MCF 10A (cell line): Measurements from ENCODE around the gene AJM1. TPM values are rescaled to one million over a fixed set of nuclear protein-coding genes. Genes with fewer than 3 reads are reported as not detected.

Source experiments
- BruUV-seq: library from RNA; stranded (reverse); fragments of 400-500 nt; replicated peaks from 2 replicates; lab custom pipeline; 2021; lab: Mats Ljungman, UMichigan
- CTCF ChIA-PET: fragments of 300-600 bp; sonication (Branson Sonifier 250); formaldehyde crosslinking; extraction: SDS; loops from one replicate; lab custom pipeline; 2021; ENCODE audit warnings: antibody characterized with exemption, inconsistent platforms; lab: Yijun Ruan, JAX
- POLR2A ChIA-PET: fragments of 300-600, 350-650 bp; sonication (Branson Sonifier 250); formaldehyde crosslinking; extraction: SDS; loops from one replicate; lab custom pipeline; 2020; ENCODE audit warnings: antibody characterized with exemption, inconsistent platforms; lab: Yijun Ruan, JAX
- DNase-seq: peaks from one replicate; pipeline ENCODE4 v3.0.0-alpha.2; 2018; ENCODE audit not compliant: unreplicated experiment
- H3K27ac Mint-ChIP-seq: one replicate; pipeline ENCODE4 v1.8.0; 2022; ENCODE audit warnings: mild to moderate bottlenecking, low read depth, mixed read lengths; ENCODE audit not compliant: unreplicated experiment
- H3K27me3 Mint-ChIP-seq: one replicate; pipeline ENCODE4 v1.8.0; 2022; ENCODE audit warnings: mixed read lengths; ENCODE audit not compliant: insufficient read depth, unreplicated experiment
- H3K36me3 Mint-ChIP-seq: one replicate; pipeline ENCODE4 v1.8.0; 2022; ENCODE audit warnings: mild to moderate bottlenecking, moderate library complexity, mixed read lengths; ENCODE audit not compliant: insufficient read depth, unreplicated experiment
- H3K4me1 Mint-ChIP-seq: one replicate; pipeline ENCODE4 v1.8.0; 2022; ENCODE audit warnings: mixed read lengths; ENCODE audit not compliant: insufficient read depth, unreplicated experiment
- H3K4me3 Mint-ChIP-seq: one replicate; pipeline ENCODE4 v1.8.0; 2022; ENCODE audit warnings: mild to moderate bottlenecking, moderate library complexity, mixed read lengths; ENCODE audit not compliant: unreplicated experiment
- H3K9me3 Mint-ChIP-seq: one replicate; pipeline ENCODE4 v1.8.0; 2022; ENCODE audit warnings: mixed read lengths; ENCODE audit not compliant: unreplicated experiment
- intact Hi-C: fragments of 100-400 bp; cut with micrococcal nuclease; formaldehyde crosslinking; loops from 2 replicates; pipeline ENCODE4 v1.14.1; 2022
- total RNA-seq: library from RNA; stranded (reverse); gene quantifications from 2 replicates; pipeline ENCODE4 v1.2.3, GENCODE V29; 2022
- TF ChIP-seq, protein P1 (sequence below): fragments of 200-600 bp; IDR thresholded peaks from one replicate; pipeline ENCODE4 v1.8.0; 2022; ENCODE audit warnings: antibody characterized with exemption, mild to moderate bottlenecking; ENCODE audit not compliant: unreplicated experiment

The AJM1 gene
- total RNA-seq, 1 experiment from 2014 or later = 5.7 TPM

DNA sequence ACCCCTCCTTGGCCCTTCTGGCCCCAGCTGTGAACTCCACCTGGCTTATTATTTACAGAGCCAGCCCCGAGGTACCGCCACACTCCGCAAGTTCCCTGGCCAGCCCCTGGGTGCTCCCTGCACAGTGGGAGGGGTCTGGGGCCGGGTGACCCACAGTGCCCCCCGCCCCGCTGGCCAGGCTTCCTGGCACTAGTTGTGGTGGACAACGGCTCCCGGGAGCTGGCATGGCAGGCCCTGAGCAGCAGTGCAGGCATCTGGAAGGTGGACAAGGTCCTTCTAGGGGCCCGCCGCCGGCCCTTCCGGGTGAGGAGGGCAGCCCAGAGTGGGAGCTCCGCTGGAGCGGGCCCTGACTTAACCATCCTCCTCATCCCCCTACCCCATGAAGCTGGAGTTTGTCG, 13.8 kb downstream of the AJM1 start:
- no peaks in the 10 kb centered on the region for H3K4me1 Mint-ChIP-seq
- DNase-seq = no peak
- ChIA-PET POLR2A (interaction anchor here (0.6 to 0.9 kb wide), 4 partner anchors 8 to 804 kb away, joined by 3 to 4 read pairs (median 3); partner anchors contain the start of gene EDF1), CTCF (interaction anchor here (0.6 to 1.4 kb wide), 3 partner anchors 12 to 173 kb away, joined by 3 to 5 read pairs (median 4); no protein-coding TSS in a partner anchor)
- H3K36me3 Mint-ChIP-seq = peaks cover 4% of the 10 kb centered on the region
- H3K4me3 Mint-ChIP-seq = no peak overlapping the region
- H3K9me3 Mint-ChIP-seq = no peaks in the 10 kb centered on the region
- H3K27me3 Mint-ChIP-seq = no peaks in the 10 kb centered on the region
- no peak overlapping the region for H3K27ac Mint-ChIP-seq
- no TSS peak for BruUV-seq
- intact Hi-C loops = no loop called here
- TF ChIP-seq, protein P1, sequence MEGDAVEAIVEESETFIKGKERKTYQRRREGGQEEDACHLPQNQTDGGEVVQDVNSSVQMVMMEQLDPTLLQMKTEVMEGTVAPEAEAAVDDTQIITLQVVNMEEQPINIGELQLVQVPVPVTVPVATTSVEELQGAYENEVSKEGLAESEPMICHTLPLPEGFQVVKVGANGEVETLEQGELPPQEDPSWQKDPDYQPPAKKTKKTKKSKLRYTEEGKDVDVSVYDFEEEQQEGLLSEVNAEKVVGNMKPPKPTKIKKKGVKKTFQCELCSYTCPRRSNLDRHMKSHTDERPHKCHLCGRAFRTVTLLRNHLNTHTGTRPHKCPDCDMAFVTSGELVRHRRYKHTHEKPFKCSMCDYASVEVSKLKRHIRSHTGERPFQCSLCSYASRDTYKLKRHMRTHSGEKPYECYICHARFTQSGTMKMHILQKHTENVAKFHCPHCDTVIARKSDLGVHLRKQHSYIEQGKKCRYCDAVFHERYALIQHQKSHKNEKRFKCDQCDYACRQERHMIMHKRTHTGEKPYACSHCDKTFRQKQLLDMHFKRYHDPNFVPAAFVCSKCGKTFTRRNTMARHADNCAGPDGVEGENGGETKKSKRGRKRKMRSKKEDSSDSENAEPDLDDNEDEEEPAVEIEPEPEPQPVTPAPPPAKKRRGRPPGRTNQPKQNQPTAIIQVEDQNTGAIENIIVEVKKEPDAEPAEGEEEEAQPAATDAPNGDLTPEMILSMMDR = no peak

DNA sequence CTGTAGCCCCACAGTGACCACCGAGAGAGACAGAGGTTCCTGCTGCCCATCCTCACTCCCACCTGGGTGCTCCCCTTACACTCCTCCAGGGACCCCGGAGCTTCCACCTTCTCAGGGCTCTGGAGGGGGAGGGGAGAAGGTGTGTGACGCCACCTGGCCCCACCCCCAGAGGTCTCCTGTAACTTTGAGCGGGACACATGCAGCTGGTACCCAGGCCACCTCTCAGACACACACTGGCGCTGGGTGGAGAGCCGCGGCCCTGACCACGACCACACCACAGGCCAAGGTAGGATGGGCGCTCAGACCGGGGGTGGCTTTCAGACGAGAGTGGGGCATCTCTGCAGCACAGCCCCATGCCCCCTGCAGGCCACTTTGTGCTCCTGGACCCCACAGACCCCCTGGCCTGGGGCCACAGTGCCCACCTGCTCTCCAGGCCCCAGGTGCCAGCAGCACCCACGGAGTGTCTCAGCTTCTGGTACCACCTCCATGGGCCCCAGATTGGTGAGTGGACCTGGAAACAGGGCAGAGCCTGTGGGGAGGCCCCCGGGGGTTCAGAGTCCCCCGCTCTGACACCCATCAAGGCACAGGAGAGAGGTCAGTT, 14.4 kb downstream of the AJM1 start:
- no peak overlapping the region for H3K27ac Mint-ChIP-seq
- no peaks in the 10 kb centered on the region for H3K4me1 Mint-ChIP-seq
- intact Hi-C loops = no loop called here
- no peak overlapping the region for H3K4me3 Mint-ChIP-seq
- DNase-seq = no peak
- H3K36me3 Mint-ChIP-seq = no peaks in the 10 kb centered on the region
- no peaks in the 10 kb centered on the region for H3K9me3 Mint-ChIP-seq
- H3K27me3 Mint-ChIP-seq = no peaks in the 10 kb centered on the region
- no TSS peak for BruUV-seq
- ChIA-PET POLR2A (interaction anchor here (0.6 to 0.9 kb wide), 4 partner anchors 8 to 805 kb away, joined by 3 to 4 read pairs (median 3); partner anchors contain the start of gene EDF1), CTCF (interaction anchor here (0.6 to 1.4 kb wide), 3 partner anchors 11 to 173 kb away, joined by 3 to 5 read pairs (median 4); no protein-coding TSS in a partner anchor)
- TF ChIP-seq, protein P1 = no peak

DNA sequence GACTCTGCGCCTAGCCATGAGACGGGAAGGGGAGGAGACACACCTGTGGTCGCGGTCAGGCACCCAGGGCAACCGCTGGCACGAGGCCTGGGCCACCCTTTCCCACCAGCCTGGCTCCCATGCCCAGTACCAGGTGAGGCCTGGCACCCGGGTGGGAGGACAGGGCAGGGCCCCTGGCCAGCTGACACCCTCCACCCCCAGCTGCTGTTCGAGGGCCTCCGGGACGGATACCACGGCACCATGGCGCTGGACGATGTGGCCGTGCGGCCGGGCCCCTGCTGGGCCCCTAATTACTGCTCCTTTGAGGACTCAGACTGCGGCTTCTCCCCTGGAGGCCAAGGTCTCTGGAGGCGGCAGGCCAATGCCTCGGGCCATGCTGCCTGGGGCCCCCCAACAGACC, 14.9 kb downstream of the AJM1 start:
- peaks cover under 1% of the 10 kb centered on the region for H3K36me3 Mint-ChIP-seq
- H3K4me1 Mint-ChIP-seq = no peaks in the 10 kb centered on the region
- H3K4me3 Mint-ChIP-seq = no peak overlapping the region
- ChIA-PET CTCF (interaction anchor here (1.4 kb wide), 1 partner anchor 13 kb away, joined by 4 read pairs; no protein-coding TSS in a partner anchor), POLR2A (no interaction called here)
- H3K27me3 Mint-ChIP-seq = no peaks in the 10 kb centered on the region
- TF ChIP-seq, protein P1 = no peak
- no peak for DNase-seq
- H3K27ac Mint-ChIP-seq = no peak overlapping the region
- BruUV-seq = no TSS peak
- intact Hi-C loops = no loop called here
- H3K9me3 Mint-ChIP-seq = no peaks in the 10 kb centered on the region

DNA sequence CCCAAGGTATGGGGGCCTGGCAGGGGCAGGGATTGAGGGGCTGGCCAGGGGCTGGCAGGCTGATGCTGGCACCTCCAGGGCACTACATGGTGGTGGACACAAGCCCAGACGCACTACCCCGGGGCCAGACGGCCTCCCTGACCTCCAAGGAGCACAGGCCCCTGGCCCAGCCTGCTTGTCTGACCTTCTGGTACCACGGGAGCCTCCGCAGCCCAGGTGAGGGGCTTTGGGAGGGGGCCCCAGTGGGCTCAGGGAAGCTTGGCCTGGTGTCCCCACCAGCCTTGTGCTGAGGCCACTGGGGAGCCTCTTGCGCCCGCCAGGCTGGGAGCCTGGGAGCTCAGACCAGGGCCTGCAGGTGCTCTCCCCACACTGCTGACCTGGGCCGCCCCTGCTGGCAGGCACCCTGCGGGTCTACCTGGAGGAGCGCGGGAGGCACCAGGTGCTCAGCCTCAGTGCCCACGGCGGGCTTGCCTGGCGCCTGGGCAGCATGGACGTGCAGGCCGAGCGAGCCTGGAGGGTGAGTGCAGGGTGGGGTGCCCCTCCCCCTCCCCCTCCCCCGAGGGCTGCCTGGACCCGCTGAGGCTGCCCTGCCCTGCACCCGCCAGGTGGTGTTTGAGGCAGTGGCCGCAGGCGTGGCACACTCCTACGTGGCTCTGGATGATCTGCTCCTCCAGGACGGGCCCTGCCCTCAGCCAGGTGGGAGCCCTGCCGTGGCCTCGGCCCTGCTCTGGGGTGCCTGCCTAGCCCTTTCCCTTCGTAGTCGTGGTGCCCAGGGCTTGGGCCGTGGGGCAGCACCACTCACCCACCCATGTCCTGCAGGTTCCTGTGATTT, 15.5 kb downstream of the AJM1 start:
- peaks cover 7% of the 10 kb centered on the region for H3K36me3 Mint-ChIP-seq
- CTCF ChIA-PET = interaction anchor here (0.6 kb wide), 1 partner anchor 123 kb away, joined by 3 read pairs; no protein-coding TSS in a partner anchor

More for the DNA sequence above, 15.5 kb downstream of the AJM1 start:
- no peak for DNase-seq
- H3K4me1 Mint-ChIP-seq = no peaks in the 10 kb centered on the region
- H3K4me3 Mint-ChIP-seq = no peak overlapping the region
- intact Hi-C loops = no loop called here
- no peaks in the 10 kb centered on the region for H3K27me3 Mint-ChIP-seq
- H3K9me3 Mint-ChIP-seq = no peaks in the 10 kb centered on the region
- TF ChIP-seq, protein P1 = no peak
- BruUV-seq = no TSS peak
- H3K27ac Mint-ChIP-seq = no peak overlapping the region
- POLR2A ChIA-PET = no interaction called here
